IMR-90 (cell line): Measurements from ENCODE around the gene TMEM72. TPM values are rescaled to one million over a fixed set of nuclear protein-coding genes. Genes with fewer than 3 reads are reported as not detected.

Experiments used
- ATAC-seq: fragments of 200-7000 bp; cut with Tn5 transposase; 2 replicates; pipeline ENCODE4 v1.9.1; 2020; ENCODE audit warnings: low read depth, mild to moderate bottlenecking, moderate library complexity
- BruUV-seq: library from RNA; stranded (reverse); fragments of 400-500 nt; replicated peaks from 2 replicates; lab custom pipeline; 2021; lab: Mats Ljungman, UMichigan
- CTCF ChIA-PET: fragments of 300-600 bp; formaldehyde crosslinking; extraction: SDS; loops from one replicate; lab custom pipeline; 2021; ENCODE audit warnings: antibody characterized with exemption; lab: Yijun Ruan, JAX
- POLR2A ChIA-PET: fragments of 300-600 bp; sonication (Branson Sonifier 250); formaldehyde crosslinking; loops from one replicate; lab custom pipeline; 2022; ENCODE audit warnings: antibody characterized with exemption; ENCODE audit not compliant: unreplicated experiment; lab: Charles Lee
- DNase-seq: peaks from one replicate; pipeline ENCODE4 v3.0.0; 2013
- H2AFZ ChIP-seq: replicated peaks from 2 replicates; pipeline ENCODE3; 2013; ENCODE audit warnings: low read length, mild to moderate bottlenecking; ENCODE audit not compliant: poor library complexity
- H2AK5ac ChIP-seq: 2 replicates; pipeline ENCODE4 v1.6.1; 2013; ENCODE audit warnings: low read depth, low read length, inconsistent platforms
- H2AK9ac ChIP-seq: replicated peaks from 2 replicates; pipeline ENCODE3; 2013; ENCODE audit warnings: mild to moderate bottlenecking, low read depth, low read length, moderate library complexity; ENCODE audit not compliant: poor library complexity
- H2BK120ac ChIP-seq: 2 replicates; pipeline ENCODE4 v1.6.1; 2013; ENCODE audit warnings: low read depth, low read length, inconsistent platforms
- H2BK15ac ChIP-seq: 3 replicates; pipeline ENCODE4 v1.6.1; 2013; ENCODE audit warnings: low read depth, low read length, inconsistent platforms
- H2BK20ac ChIP-seq: 2 replicates; pipeline ENCODE4 v1.6.1; 2013; ENCODE audit warnings: low read depth, mild to moderate bottlenecking, inconsistent platforms, low read length, moderate library complexity
- H2BK5ac ChIP-seq: 2 replicates; pipeline ENCODE4 v1.6.1; 2013; ENCODE audit warnings: mild to moderate bottlenecking, low read depth, low read length, inconsistent platforms; ENCODE audit not compliant: poor library complexity, severe bottlenecking
- H3K14ac ChIP-seq: replicated peaks from 2 replicates; pipeline ENCODE4 v1.6.1; 2013; ENCODE audit warnings: low read depth, low read length, inconsistent platforms
- H3K18ac ChIP-seq: 2 replicates; pipeline ENCODE4 v1.6.1; 2013; ENCODE audit warnings: low read depth, low read length, control low read depth
- H3K23ac ChIP-seq: 2 replicates; pipeline ENCODE4 v1.6.1; 2013; ENCODE audit warnings: low read depth, low read length, inconsistent platforms
- H3K27ac ChIP-seq: 2 replicates; pipeline ENCODE4 v1.5.1; 2013; ENCODE audit warnings: mild to moderate bottlenecking, control low read depth, low read length; ENCODE audit not compliant: insufficient read depth
- H3K27me3 ChIP-seq: 2 replicates; pipeline ENCODE4 v1.6.1; 2013; ENCODE audit warnings: low read length; ENCODE audit not compliant: control insufficient read depth, insufficient read depth
- H3K36me3 ChIP-seq: 2 replicates; pipeline ENCODE4 v1.6.1; 2013; ENCODE audit warnings: low read length, mixed read lengths; ENCODE audit not compliant: control insufficient read depth, insufficient read depth
- H3K4ac ChIP-seq: 2 replicates; pipeline ENCODE4 v1.6.1; 2013; ENCODE audit warnings: low read depth, low read length, inconsistent platforms
- H3K4me1 ChIP-seq: 2 replicates; pipeline ENCODE4 v1.6.1; 2013; ENCODE audit warnings: low read length, mixed read lengths; ENCODE audit not compliant: control insufficient read depth, insufficient read depth
- H3K4me2 ChIP-seq: 2 replicates; pipeline ENCODE4 v1.6.1; 2013; ENCODE audit warnings: low read depth, mild to moderate bottlenecking, control low read depth, low read length, moderate library complexity
- H3K4me3 ChIP-seq: 2 replicates; pipeline ENCODE4 v1.5.1; 2013; ENCODE audit warnings: low read depth, mild to moderate bottlenecking, control low read depth, low read length, moderate library complexity; ENCODE audit not compliant: insufficient read depth
- H3K56ac ChIP-seq: 2 replicates; pipeline ENCODE4 v1.6.1; 2013; ENCODE audit warnings: low read length, inconsistent platforms; ENCODE audit not compliant: insufficient read depth; ENCODE audit errors: extremely low read depth
- H3K79me1 ChIP-seq, 2 experiments: 2 replicates each; pipeline ENCODE4 v1.6.1; 2013; ENCODE audit warnings: low read length in 2 of 2, inconsistent platforms in 1 of 2, low read depth in 1 of 2
- H3K9ac ChIP-seq: 2 replicates; pipeline ENCODE4 v1.6.1; 2013; ENCODE audit warnings: low read depth, low read length, control low read depth
- H3K9me1 ChIP-seq: 2 replicates; pipeline ENCODE4 v1.6.1; 2013; ENCODE audit warnings: low read length, inconsistent platforms; ENCODE audit not compliant: insufficient read depth
- H3K9me3 ChIP-seq: 2 replicates; pipeline ENCODE4 v1.6.1; 2013; ENCODE audit warnings: low read length; ENCODE audit not compliant: control insufficient read depth, insufficient read depth
- H4K20me1 ChIP-seq: 2 replicates; pipeline ENCODE4 v1.6.1; 2013; ENCODE audit warnings: low read length, inconsistent platforms; ENCODE audit not compliant: insufficient read depth
- H4K5ac ChIP-seq: 2 replicates; pipeline ENCODE4 v1.6.1; 2013; ENCODE audit warnings: mild to moderate bottlenecking, low read depth, low read length, control low read depth
- H4K8ac ChIP-seq, 2 experiments: 2 replicates each; pipeline ENCODE4 v1.6.1; 2013; ENCODE audit warnings: low read depth in 2 of 2, low read length in 2 of 2, control low read depth in 1 of 2, inconsistent platforms in 1 of 2
- H4K91ac ChIP-seq: 2 replicates; pipeline ENCODE4 v1.6.1; 2013; ENCODE audit warnings: low read depth, low read length, inconsistent platforms; ENCODE audit not compliant: insufficient read depth
- CHD1 ChIP-seq: IDR thresholded peaks from 2 replicates; pipeline ENCODE4 v1.6.1; 2012; ENCODE audit warnings: low read depth, low read length, improper control_type of control experiment
- USF2 ChIP-seq: fragments of 150-350 bp; IDR thresholded peaks from 2 replicates; pipeline ENCODE4 v1.6.1; 2017; ENCODE audit warnings: mild to moderate bottlenecking, antibody characterized with exemption, low read length, low read depth
- WGBS, 2 experiments: methylation state at CpG; one replicate each; pipeline versions ENCODE4 v1.1.5 to v1.1.7; 2013; ENCODE audit warnings: missing lambda C conversion rate in 2 of 2; ENCODE audit not compliant: insufficient read length in 1 of 2; ENCODE audit errors: extremely low coverage in 2 of 2; 5-methylcytosine and 5-hydroxymethylcytosine counted together
- dilution Hi-C: fragments of 300-500 bp; cut with HindIII; formaldehyde crosslinking; loops from one replicate; pipeline ENCODE4 v1.14.3; 2018; ENCODE audit warnings: low sequenced_read_pairs; ENCODE audit not compliant: unreplicated experiment
- in situ Hi-C: fragments of 300-500 bp; cut with MboI; formaldehyde crosslinking; loops from 3 replicates; pipeline ENCODE4 v1.14.3; 2019; ENCODE audit warnings: low sequenced_read_pairs, inconsistent platforms, mixed read lengths
- intact Hi-C: fragments of 100-400 bp; cut with micrococcal nuclease; formaldehyde crosslinking; loops from 2 replicates; pipeline ENCODE4 v1.10.0; 2022
- polyA plus RNA-seq, 3 experiments: library from polyadenylated mRNA; depleted of rRNA; stranded (reverse); fragments of >200 nt; gene quantifications; 2 replicates each; pipeline ENCODE4 v1.2.3, GENCODE V29; 2012; ENCODE audit warnings: low replicate concordance in 1 of 3
- total RNA-seq: library from RNA; depleted of rRNA; stranded (reverse); fragments of >200 nt; gene quantifications from 2 replicates; pipeline ENCODE4 v1.2.3, GENCODE V29; 2012

Gene TMEM72
- total and polyA plus RNA-seq, 2 of the 4 experiments (the other 2 are of a cell fraction), result not detected

DNA sequence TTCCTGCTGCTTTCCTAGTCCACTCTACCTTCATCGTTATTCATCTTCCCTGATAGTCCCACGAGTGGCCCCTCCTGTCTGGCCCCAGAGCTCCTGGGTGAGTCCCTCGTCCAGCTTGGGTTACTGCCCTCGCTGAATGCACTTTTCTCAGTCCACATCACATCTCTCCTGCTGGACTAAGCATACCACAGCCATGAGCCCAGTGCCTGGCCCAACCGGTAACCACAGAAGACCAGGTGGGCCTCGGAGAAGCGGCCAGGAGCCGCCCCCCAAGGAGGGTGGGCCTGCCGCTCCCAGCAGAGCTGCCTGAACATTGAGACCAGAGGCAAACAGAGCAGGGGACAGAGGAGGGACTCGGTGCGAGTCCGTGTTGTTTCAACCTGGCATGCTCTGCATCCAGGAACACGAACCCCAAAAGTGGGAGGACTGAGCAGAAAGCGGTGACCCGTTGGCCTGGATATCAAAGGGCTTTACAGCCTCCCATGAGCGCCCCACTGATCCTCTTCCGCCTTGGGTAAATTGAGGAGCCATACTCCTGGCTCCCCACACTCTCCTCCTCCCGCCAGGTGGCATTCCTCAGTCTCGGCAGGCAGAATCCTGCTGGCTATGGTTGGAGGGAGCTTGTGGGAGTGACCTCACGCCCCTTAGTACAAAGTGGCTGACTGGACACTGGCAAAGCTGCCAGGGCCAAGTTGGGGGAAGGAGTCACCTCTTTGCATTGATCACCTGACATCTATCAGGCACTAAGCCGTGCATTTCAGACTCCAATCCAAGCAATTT, 13.3 kb downstream of the TMEM72 start:
- Histone ChIP-seq H2AFZ (no peak overlapping the region), H3K79me1 (no peaks in the 10 kb centered on the region), H3K14ac (no peak overlapping the region), H4K5ac (no peak overlapping the region), H3K4me3 (no peak overlapping the region), H3K27ac (no peak overlapping the region), H3K4me1 (no peaks in the 10 kb centered on the region), H2BK15ac (no peak overlapping the region), H2BK20ac (no peak overlapping the region), H2BK120ac (no peak overlapping the region), H4K8ac (no peak overlapping the region), H3K36me3 (no peaks in the 10 kb centered on the region), H3K56ac (no peak overlapping the region), H4K20me1 (no peaks in the 10 kb centered on the region), H4K91ac (no peak overlapping the region), H3K4me2 (no peak overlapping the region), H2AK9ac (no peak overlapping the region), H3K18ac (no peak overlapping the region), H3K23ac (no peak overlapping the region), H3K4ac (no peak overlapping the region), H3K9me1 (no peaks in the 10 kb centered on the region; the same call in 1 of the 2 replicates), H2BK5ac (no peak overlapping the region), H3K9ac (no peak overlapping the region), H3K9me3 (no peaks in the 10 kb centered on the region), H2AK5ac (no peak overlapping the region), H3K27me3 (peaks cover 41% of the 10 kb centered on the region)
- intact Hi-C loops (no loop called here), in situ Hi-C loops (no loop called here), dilution Hi-C loops (no loop called here)
- no peak for ATAC-seq
- POLR2A ChIA-PET, result no interaction called here
- TF ChIP-seq CHD1, result no peak
- TF ChIP-seq USF2, result no peak
- DNase-seq, result no peak
- BruUV-seq, result no TSS peak
- 58% methylated on average over 5 of the region's 21 CpGs; no CpG with 5 or more reads in 1 of the 2 experiments for WGBS, 2 experiments
- CTCF ChIA-PET, result no interaction called here
